Activated CD4-positive, CD25-positive, alpha-beta regulatory T cell treated with anti-CD3 and anti-CD28 coated beads, Interleukin-2, amount 50 U/mL, for 72 hours (primary cell): ENCODE results near the gene PRKN.

ENCODE experiments used
- DNase-seq: peaks from one replicate; pipeline ENCODE4 v3.0.0; 2021

The PRKN gene

DNA sequence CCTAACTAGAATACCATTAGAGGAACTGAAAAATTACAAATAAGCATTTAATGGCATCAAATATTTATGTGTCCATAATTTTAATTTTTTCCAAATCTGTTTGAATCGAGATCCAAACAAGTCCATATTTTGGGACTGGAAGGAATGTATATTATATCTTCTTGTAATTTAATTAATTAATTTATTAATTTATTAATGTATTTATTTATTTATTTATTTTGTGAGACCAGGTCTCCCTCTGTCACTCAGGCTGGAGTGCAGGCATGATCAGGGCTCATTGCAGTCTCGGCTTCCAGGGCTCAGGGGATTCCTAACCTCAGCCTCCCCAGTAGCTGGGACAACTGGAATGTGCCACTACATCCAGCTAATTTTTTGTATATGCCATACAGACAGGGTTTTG lies 453.6 kb downstream of the PRKN start:
- no peak for DNase-seq

DNA sequence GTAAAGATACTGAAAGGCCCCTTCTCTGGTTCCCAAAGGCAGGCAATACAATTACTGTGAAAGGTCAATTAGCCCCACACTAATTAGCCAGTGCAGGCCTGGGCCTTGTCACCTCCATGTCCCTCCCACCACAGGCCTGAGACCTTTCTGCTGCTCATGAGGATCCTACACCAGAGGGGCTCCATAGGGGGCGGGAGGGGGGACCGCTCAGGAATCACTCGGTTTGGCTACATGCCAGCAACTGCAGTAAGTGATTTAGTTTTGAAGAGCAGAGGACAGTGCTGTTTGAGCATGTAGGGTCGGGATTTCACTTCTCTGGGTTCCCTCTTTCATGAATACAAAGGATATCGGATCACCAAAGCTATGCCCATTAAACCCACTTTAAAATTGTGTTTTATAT lies 455.6 kb downstream of the PRKN start:
- no peak for DNase-seq

DNA sequence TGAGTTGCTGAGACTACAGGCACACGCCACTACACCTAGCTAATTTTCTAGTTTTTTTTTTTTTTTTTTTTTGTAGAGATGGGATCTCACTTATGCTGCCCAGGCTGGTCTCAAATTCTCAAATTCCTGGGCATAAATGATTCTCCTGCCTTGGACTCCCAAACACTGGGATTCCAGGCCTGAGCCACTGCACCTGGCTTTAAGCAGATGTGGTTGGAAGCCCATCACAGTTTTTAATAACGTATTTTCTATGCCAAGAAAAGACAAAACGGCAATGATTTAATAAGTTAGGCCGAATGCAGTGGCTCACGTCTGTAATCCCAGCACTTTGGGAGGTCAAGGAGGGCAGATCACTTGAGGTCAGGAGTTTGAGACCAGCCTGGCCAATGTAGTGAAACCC lies 456.6 kb downstream of the PRKN start:
- no peak for DNase-seq

DNA sequence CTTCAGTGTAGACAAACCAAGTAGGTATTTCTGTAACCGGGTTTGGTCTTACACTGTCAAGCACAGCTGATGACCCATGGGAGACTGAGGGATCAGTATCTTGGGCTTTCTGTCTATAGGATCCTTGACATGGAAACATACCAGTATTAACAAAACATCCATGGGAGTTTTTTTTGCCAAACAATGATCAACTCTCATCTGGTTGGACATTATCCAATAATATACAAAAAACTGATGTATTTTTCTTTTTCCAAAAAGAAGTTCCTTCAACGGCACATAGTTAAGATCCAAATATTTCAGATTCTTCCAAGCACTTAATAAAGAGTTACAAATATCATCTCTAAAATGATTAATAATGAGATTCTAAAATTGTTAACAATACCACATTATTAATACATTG lies 459.9 kb downstream of the PRKN start:
- DNase-seq: no peak

DNA sequence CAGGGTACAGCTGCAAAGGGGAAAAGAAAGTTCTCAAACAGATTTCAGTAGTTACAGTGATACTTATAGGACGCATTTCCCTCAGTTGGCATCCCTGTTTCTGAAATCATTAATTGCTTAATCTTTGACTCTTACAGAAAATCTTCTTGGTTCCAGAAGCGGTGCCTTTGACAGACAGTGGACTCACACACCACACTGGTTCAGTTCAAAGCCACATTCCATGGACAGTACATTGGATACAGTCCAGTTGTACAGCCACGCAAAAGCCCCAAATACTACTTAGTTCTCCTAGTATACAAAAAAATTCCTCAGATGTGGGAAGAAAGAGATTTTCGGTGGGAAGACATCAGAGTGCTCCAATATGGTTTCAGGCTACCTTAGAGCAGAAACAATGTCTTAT lies 460.4 kb downstream of the PRKN start:
- no peak for DNase-seq

DNA sequence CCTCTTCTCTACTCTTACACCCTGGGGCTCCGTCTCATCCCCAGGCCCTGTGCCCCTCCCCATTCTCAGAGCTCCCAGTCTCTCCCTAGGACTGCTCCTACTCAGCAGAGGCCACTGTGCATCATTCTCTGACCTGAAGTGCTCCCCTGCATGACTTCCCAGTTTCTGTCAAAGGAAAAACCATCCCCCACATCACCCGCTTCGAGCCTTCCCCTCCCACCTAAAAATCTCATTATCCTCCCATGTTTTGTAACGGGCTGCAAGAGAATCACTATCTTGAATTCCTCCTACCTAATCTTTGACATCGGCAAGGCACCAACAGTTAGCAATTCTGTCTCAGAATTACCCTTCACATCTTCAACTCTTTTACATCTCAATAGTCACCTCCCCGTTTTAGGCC lies 463.0 kb downstream of the PRKN start:
- DNase-seq: no peak

DNA sequence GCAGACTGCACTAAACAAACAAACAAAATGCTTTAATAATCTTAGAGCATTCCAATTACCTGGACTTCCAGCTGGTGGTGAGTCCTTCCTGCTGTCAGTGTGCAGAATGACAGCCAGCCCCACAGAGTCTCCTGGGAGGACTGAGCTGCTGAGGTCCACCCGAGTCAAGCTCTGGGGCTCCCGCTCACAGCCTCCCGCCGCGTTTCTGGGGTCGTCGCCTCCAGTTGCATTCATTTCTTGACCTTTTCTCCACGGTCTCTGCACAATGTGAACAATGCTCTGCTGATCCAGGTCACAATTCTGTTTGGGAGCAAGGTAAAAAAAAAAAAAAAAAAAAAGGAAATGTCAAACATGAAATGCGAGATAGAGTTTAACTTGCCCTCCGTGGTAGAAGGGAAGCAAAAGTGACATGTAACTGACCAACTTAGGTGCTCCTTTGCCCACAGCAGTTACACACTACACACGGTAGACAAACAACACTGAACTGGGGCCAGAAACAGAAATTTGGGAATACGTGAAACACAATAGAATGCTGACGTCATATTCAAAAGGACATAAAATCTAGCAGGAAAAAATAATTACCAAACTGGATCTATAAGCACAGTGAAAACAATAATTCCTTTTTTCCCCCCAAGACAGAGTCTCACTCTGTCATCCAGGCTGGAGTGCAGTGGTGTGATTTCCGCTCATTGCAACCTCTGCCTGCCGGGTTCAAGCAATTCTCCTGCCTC lies 464.9 kb downstream of the PRKN start:
- no peak for DNase-seq

DNA sequence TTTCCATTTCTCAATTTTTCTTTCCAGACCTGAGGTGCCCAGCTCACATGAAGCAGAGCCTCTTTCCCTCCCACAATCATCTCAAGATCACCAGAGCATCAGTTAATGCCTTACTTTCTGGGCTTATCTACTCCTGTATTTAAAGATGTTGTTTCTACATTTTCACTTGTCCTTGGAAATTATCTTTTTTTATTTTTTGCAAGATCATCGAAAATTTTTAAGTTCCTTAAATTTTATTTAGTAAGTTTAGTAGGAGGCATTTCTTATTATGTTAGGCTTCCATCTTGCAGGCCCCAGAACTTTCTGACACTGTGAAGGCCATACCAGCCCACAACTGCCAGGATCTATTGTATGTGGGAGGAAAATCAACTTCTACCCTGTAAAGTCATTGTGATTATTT lies 466.0 kb downstream of the PRKN start:
- DNase-seq: no peak

DNA sequence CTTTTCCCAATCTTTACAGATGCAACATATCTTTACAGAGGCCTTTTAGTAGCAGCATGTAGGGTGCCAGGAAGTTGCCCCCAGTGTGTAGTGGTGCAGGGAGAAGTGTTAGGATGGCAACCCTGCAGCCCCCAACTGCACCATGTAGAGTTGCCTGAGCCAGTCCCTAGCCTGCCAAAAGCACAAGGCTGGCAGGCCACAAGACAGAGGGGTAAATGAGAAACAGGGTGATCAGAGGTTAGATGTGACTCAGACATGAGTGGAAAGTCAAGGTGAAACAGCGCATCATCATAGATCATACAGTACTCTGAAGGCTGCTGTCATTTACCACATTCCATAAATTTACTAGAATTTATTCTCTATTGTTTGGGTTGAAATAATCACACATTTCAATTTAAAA lies 467.5 kb downstream of the PRKN start:
- no peak for DNase-seq

DNA sequence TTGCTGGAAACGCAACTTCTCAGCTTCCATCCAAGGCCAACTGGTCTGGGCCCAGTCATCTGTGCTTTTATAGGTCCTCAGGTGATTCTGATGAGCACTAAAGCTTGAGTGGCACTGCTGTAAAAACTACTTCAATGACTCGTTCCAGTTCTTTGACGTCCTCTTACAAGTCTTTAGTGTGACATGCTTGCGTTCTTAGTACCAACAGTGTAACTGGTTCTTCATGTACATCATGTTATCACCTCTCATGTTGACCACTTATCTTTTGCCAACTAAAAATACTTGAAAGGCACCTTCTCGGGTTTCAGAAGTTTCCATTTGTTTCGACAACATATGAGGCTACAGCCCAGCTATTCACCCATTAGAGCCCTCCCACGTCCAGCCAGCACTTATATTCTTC lies 468.9 kb downstream of the PRKN start:
- no peak for DNase-seq

DNA sequence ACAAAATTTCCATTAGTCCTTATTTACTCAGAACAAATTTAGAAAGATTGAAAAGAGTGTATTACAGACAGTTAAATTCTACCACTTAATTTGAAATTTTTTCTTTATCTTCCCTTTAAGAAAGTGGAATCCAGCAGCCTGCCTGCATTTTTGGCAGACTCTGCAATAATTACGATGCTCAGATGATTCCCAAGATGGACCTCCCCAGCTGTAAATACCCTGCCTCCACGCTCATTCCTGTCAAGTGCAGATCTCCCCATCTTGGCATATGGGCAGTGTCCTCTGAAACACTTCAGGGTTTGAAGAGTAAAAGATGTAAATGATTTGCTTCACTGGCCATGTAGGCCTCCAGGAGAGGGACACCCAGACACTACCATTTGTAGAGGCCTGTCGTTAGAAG lies 471.2 kb downstream of the PRKN start:
- DNase-seq: no peak

DNA sequence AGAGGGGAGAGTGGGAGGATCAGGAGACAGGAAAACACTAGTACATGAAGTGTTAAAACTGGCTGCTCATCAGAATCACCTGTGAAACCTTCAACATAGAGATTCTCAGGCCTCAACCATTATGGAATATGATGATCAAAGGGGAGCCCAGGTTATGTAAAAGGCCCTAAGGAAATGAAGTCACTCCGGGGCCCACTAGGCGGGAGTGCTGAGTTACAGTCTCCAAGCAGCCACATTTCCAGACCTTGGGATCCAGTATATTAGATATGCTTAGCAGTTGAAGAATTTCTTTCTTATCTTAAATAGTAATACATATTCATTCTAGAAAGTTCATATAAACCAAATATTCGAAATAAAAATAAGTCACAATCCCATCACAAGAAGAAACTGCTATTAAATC lies 476.3 kb downstream of the PRKN start:
- DNase-seq: no peak

DNA sequence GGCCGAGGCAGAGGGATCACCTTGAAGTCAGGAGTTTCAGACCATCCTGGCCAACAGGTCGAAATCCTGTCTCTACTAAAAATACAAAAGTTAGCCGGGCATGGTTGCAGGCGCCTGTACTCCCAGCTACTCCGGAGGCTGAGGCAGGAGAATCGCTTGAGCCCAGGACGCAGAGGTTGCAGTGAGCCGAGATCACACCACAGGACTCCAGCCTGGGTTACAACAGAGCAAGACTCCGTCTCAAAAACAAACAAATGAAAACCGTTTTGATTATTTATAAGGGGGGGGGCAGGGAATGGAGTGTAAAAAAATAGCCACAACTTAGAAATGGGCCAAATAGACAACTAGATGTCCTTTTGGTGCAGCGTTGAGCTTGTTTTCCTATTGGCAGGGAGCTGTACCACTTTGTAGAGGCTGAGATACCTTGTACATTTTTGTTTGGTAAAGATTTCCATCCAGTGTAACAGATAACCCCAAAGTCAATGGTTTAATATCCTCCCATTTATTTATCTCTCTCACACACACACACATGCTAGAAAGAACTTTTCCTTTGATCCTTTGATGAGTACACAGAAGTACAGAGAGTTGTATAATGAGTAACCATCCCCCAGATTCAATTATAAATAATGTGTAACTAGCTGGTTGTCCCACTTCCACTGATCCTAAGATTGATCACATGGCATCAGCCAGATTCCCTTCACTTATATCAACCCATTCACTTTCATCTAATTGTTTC lies 477.5 kb downstream of the PRKN start:
- no peak for DNase-seq

DNA sequence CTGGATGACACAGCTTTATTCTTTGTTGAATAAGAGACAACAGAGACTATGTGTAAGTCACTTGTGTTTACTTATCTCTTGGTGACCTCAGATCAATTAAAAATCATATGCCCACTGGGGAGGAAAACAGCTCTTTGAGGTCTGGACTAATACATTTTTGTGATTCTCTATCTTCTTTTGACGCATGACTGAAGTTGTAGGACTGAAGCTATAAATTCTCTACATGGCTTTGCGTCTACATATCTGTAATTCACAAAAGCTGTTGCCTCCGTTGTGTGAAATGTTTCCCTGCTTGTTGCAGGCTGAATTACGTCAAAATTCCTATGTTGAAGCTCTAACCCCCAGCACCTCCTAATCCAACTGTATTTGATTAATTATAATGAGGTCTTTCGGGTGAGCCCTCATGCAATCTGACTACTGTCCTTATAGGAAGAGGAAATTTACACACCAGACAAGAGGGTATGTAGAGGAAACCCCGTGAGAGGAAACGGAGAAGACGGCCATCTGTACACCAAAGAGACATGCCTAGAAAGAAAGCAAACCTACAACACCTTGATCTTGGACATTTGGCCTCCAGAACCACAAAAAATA lies 481.6 kb downstream of the PRKN start:
- DNase-seq: no peak

DNA sequence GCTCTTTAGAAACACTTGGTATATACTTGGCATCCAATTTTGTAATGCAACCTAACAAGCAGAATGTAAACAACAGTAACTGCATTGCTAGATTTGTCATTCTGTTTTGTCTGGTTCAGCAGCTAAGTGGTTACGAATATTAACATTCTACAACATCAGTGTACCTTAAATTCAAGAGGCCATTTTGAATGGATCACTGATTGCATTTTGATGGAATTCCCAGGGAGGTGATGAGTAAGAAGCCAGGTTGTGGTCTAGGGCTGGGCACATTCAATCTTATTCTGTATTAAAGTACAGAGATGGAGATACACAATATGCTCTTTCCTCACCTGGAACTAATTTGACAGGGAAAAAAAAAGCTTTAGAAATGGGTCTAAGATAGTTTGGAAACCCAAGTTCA lies 483.5 kb downstream of the PRKN start:
- DNase-seq: no peak

DNA sequence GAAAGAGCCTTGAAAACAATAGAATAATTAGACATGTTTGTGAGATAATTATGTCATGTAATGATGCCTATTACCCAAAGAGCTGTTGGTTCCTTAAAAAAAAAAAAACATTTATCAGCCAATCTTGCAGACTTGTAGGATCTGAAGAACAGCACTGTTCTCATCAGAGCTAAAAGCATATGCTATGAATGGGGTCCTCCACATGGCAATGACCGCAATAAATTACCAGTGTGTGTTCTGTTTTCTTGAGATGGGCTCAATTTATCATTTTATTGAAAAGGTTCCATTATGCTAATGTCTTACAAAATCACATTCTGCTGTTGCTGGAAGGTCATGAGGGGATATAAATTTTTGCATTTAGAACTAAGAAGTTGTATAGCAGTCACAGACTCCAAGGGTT lies 484.7 kb downstream of the PRKN start:
- DNase-seq: no peak

DNA sequence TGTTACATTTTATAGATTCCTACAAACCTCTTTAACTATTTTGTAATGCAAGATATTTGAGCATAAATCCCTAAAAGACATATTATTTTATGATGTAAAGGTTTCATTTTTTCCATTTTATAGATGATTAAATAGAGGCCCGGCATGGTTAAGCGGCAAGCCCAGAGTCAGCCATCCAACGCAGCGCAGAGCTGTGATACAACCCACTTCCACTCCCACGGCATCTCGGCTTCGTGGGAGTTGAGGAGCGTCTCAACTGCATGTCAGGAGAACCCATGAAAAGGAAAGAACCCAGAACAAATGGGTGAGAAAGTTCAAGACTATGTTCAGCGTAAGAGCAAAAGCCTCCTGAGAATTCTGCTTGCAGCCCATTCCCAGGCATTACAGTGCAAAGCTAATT lies 488.2 kb downstream of the PRKN start:
- no peak for DNase-seq

DNA sequence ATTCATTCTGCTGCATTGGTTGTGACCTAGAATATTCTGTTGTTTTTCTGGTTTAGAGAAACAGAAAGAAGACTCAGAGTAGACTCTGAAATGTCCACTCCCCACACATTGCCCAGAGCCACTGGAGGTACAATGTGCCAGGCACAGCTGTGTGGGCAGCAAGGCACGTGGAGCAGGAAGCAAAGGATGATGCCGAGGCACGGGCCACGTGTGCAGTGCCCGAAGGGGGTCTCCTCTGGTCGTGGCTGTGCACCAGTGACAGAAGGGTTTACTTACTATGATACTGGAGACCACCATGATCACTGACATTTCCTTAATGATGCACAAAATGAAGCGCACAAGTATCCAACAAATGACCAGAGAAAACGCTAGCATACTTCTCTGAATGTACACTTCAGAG lies 488.9 kb downstream of the PRKN start:
- no peak for DNase-seq

DNA sequence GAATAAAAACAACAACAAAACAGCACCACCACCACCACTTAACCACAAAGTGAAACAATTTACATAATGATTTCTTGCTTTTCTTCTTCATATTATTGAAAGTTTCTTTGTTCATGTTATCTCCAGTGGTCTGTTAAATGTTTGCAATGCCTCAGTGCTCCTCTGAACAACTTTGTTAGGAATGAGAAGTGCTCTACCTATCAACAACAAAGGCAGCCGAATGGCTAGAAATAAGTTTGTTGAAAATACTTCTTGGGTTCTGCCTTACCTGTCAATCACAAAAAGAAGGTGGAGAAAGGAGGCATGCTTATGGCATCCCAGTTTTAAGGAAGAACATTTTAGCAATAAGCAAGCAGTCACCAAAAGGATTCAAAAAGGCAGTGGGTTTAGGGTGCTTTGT lies 490.2 kb downstream of the PRKN start:
- DNase-seq: no peak

DNA sequence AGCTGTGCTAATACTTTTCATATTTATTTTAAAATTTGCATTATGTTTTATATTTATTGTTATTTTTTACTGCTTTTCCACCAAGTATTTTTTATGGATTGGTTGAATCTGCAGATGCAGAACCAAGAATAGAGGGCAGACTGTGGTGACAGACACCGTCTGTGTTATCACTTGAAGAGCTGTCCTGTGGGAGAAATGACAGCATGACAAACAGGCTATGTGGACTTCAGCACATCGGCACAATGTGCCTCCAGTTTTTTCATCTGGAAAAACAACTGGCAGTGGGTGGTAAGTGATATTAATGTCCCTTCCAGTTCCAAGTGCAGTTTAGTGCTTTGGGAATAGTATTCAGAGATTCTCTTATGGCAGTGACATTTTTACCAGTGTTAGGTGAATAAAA lies 492.9 kb downstream of the PRKN start:
- DNase-seq: no peak

DNA sequence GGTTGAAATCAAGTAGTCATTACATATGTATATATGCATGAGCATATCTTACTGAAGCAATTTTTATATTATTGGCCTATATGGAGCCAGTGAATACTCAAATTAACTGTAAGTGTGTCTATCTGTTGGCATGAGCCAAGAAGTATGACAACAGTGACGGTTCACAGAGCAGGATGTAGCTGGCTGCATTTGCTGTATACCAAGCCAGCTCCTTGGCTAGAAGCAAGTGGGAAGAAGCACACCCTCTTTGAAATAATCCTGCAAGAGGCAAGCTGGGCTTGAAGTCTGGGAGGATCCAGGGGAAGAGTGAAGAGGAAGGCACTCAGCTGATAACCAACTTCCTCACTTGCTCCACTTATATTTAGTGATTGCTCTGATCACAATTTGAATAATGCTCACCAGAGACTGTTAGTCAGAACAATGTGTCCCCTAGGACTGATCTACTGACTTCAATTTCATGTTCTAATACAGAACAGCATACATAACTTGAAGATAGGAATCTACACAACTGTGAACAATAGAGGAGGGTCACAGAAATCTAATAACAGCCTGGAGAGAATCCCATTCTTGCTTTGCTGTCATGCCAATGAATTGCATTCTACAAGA lies 497.3 kb downstream of the PRKN start:
- DNase-seq: no peak

DNA sequence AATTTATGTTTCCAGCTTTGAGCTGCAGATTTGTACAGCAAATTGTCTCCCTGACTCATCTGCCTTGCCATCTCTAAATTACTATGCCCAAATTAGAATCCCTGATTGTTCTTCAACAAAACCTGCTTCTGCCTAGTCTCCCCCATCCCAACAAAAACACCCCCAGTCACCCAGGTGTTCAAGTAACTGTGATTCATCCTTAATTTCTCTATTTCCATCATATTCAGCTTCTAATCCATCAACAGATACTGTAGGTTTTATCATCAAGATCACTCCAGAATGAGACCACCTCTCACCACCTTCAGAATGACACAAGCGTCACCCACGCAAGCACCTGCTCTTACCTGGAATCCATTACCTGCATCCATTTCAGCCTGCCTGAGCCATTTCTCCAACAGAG lies 498.5 kb downstream of the PRKN start:
- DNase-seq: no peak

DNA sequence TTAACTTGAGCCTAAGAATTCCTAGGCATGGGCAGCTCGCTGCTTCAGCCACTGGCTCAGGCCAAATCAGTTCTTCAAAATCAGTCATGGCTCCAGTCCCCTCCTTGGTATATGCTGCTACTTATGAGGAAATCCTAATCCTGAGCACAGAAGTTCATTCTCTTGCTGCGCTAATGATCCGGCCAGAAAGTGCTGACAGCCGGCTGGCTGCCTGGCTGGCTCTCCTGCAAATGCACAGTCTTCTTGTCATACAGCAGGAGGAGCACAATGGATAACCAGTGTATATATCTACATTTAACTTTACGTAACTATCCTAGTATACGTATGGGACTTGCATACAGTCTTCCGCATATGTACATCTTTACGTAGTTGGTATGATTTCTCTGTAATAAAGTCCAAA lies 500.8 kb downstream of the PRKN start:
- no peak for DNase-seq

DNA sequence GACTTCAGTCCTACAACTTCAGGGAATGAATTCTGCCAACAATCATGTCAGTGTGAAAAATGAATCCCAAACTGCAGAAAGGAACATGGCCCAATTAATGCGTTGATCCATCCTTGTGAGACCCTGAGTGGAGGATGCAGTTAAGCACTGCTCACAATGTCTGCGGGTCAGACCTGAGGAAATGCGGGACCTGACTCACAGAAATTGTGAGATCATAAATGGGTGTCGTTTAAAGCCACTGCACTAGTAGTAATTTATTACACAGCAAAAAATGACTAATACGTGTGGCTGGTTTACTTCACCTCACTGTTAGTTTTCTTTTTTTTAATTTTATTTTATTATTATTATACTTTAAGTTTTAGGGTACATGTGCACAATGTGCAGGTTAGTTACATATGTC lies 505.0 kb downstream of the PRKN start:
- no peak for DNase-seq
